CD4-positive, alpha-beta T cell treated with Interleukin-2 at 100 ng/mL for 4 hours (primary cell): ENCODE measurements around the gene THSD4.
A peak's percentile ranks its signal among the peaks of the same experiment; 100 is the strongest.

Experiments
- DNase-seq: peaks from one replicate; pipeline ENCODE4 v3.0.0-alpha.2; 2020; ENCODE audit warnings: low spot score

The THSD4 gene

GRCh38 chr15:71114887-71115566 lies at the start of gene THSD4:
THSD4 (plus strand) TSS chr15:71115471.
- DNase-seq = peak; percentile 32

GRCh38 chr15:71066983-71067382 lies 48.3 kb upstream of the THSD4 start:
- no peak for DNase-seq

- DNase-seq = no peak
Observed at GRCh38 chr15:71069693-71070092, 45.6 kb upstream of the THSD4 start.

GRCh38 chr15:71071529-71071928 lies 43.7 kb upstream of the THSD4 start:
- DNase-seq = no peak

- DNase-seq = no peak
Observed at GRCh38 chr15:71072423-71072822, 42.8 kb upstream of the THSD4 start.

GRCh38 chr15:71078506-71079207 lies 36.6 kb upstream of the THSD4 start:
- DNase-seq = no peak

- DNase-seq = no peak
Observed at GRCh38 chr15:71079208-71080044, 35.8 kb upstream of the THSD4 start.

GRCh38 chr15:71080166-71080565 lies 35.1 kb upstream of the THSD4 start:
- no peak for DNase-seq

- DNase-seq = no peak
Observed at GRCh38 chr15:71080705-71081104, 34.6 kb upstream of the THSD4 start.

GRCh38 chr15:71082803-71083202 lies 32.5 kb upstream of the THSD4 start:
- DNase-seq = no peak

GRCh38 chr15:71083349-71083748 lies 31.9 kb upstream of the THSD4 start:
- DNase-seq = no peak

GRCh38 chr15:71084264-71084663 lies 31.0 kb upstream of the THSD4 start:
- DNase-seq = no peak

GRCh38 chr15:71085809-71086208 lies 29.5 kb upstream of the THSD4 start:
- no peak for DNase-seq

GRCh38 chr15:71088155-71088554 lies 27.1 kb upstream of the THSD4 start:
- DNase-seq = no peak

GRCh38 chr15:71088683-71089082 lies 26.6 kb upstream of the THSD4 start:
- DNase-seq = no peak

GRCh38 chr15:71089801-71090200 lies 25.5 kb upstream of the THSD4 start:
- DNase-seq = no peak

GRCh38 chr15:71091601-71092000 lies 23.7 kb upstream of the THSD4 start:
- DNase-seq = no peak

GRCh38 chr15:71092056-71092600 lies 23.1 kb upstream of the THSD4 start:
- no peak for DNase-seq

GRCh38 chr15:71093054-71094024 lies 21.9 kb upstream of the THSD4 start:
- no peak for DNase-seq

- no peak for DNase-seq
Observed at GRCh38 chr15:71094137-71094536, 21.1 kb upstream of the THSD4 start.

- DNase-seq = no peak
Observed at GRCh38 chr15:71096676-71097075, 18.6 kb upstream of the THSD4 start.
